Raji (cell line): ENCODE results near the gene CEP112.

Experiments
- POLR2A ChIP-seq: IDR thresholded peaks from 2 replicates; pipeline ENCODE4 v1.6.1; 2011; ENCODE audit warnings: low read depth, low read length, control low read depth; ENCODE audit not compliant: insufficient read depth

Gene CEP112

GRCh38 chr17:65891231-65891735 lies 300.6 kb downstream of the CEP112 start:
- TF ChIP-seq POLR2A = no peak

- no peak for TF ChIP-seq POLR2A
Measured at GRCh38 chr17:65888649-65889048, 303.3 kb downstream of the CEP112 start.

GRCh38 chr17:65886315-65887245 lies 305.4 kb downstream of the CEP112 start:
- no peak for TF ChIP-seq POLR2A

GRCh38 chr17:65885541-65886312 lies 306.2 kb downstream of the CEP112 start:
- TF ChIP-seq POLR2A = no peak

GRCh38 chr17:65876985-65877384 lies 314.9 kb downstream of the CEP112 start:
- no peak for TF ChIP-seq POLR2A

GRCh38 chr17:65868881-65869280 lies 323.1 kb downstream of the CEP112 start:
- no peak for TF ChIP-seq POLR2A

- TF ChIP-seq POLR2A = no peak
Measured at GRCh38 chr17:65867014-65867413, 324.9 kb downstream of the CEP112 start.

- TF ChIP-seq POLR2A = no peak
Measured at GRCh38 chr17:65865715-65866425, 326.1 kb downstream of the CEP112 start.

- TF ChIP-seq POLR2A = no peak
Measured at GRCh38 chr17:65864394-65864793, 327.5 kb downstream of the CEP112 start.

GRCh38 chr17:65857718-65858117 lies 334.2 kb downstream of the CEP112 start:
- TF ChIP-seq POLR2A = no peak

- no peak for TF ChIP-seq POLR2A
Measured at GRCh38 chr17:65856865-65857264, 335.1 kb downstream of the CEP112 start.

- TF ChIP-seq POLR2A = no peak
Measured at GRCh38 chr17:65855675-65856074, 336.3 kb downstream of the CEP112 start.

- no peak for TF ChIP-seq POLR2A
Measured at GRCh38 chr17:65855245-65855644, 336.7 kb downstream of the CEP112 start.

- no peak for TF ChIP-seq POLR2A
Measured at GRCh38 chr17:65853816-65854215, 338.1 kb downstream of the CEP112 start.

GRCh38 chr17:65852911-65853310 lies 339.0 kb downstream of the CEP112 start:
- no peak for TF ChIP-seq POLR2A

- TF ChIP-seq POLR2A = no peak
Measured at GRCh38 chr17:65851965-65852736, 339.8 kb downstream of the CEP112 start.
